Vagina (tissue), 2 donors: ENCODE data around the gene ACE2. TPM values are rescaled to one million over a fixed set of nuclear protein-coding genes. Genes with fewer than 3 reads are reported as not detected.

Source experiments
- DNase-seq, 2 donors: peaks; one replicate each; pipeline ENCODE4 v3.0.0-alpha.2; 2017; ENCODE audit errors: extremely low spot score in 2 of 2
- H3K27ac ChIP-seq: fragments of 200-600 bp; sonication (generic); one replicate; pipeline ENCODE4 v1.5.1; 2019
- H3K27me3 ChIP-seq: fragments of 200-600 bp; sonication (generic); one replicate; pipeline ENCODE4 v1.5.1; 2019
- H3K36me3 ChIP-seq, 2 donors: fragments of 200-600 bp; sonication (generic); one replicate each; pipeline ENCODE4 v1.5.1; 2017 to 2019
- H3K4me1 ChIP-seq: fragments of 200-600 bp; sonication (generic); one replicate; pipeline ENCODE4 v1.5.1; 2019
- H3K4me3 ChIP-seq, 2 donors: fragments of 200-600 bp; sonication (generic); 1 replicate in 1 of 2; 2 replicates in 1 of 2; pipeline ENCODE4 v1.5.1; 2016 to 2019
- H3K9me3 ChIP-seq: fragments of 200-600 bp; sonication (generic); one replicate; pipeline ENCODE4 v1.5.1; 2019
- POLR2A ChIP-seq, 2 donors: fragments of 450-650 bp; IDR thresholded peaks; one replicate each; pipeline ENCODE4 v1.6.1; 2017; ENCODE audit warnings: antibody characterized with exemption in 2 of 2, mild to moderate bottlenecking in 2 of 2, moderate library complexity in 2 of 2
- POLR2AphosphoS5 ChIP-seq, 2 donors: sonication (generic); formaldehyde crosslinking; IDR thresholded peaks; one replicate each; pipeline ENCODE4 v1.9.0; 2017; ENCODE audit warnings: antibody characterized with exemption in 2 of 2, mild to moderate bottlenecking in 2 of 2, low read depth in 1 of 2; ENCODE audit not compliant: insufficient read depth in 1 of 2
- intact Hi-C: fragments of 100-400 bp; cut with DNase I; formaldehyde crosslinking; loops from one replicate; pipeline ENCODE4 v1.15.1; 2023
- total RNA-seq: library from RNA; depleted of rRNA; stranded (reverse); fragments of >200 nt; gene quantifications from one replicate; pipeline ENCODE4 v1.2.3, GENCODE V29; 2016
- TF ChIP-seq, protein P1 (sequence below), 3 experiments: fragments of 450-650 bp in 2 of 3; fragments of 200-600 bp in 1 of 3; sonication (generic) in 1 of 3; IDR thresholded peaks; one replicate each; pipeline ENCODE4 v1.5.1; 2017 to 2019; ENCODE audit warnings: antibody characterized with exemption in 3 of 3, mild to moderate bottlenecking in 2 of 3, moderate library complexity in 2 of 3

ACE2 gene
- total RNA-seq, 1 donor from 2014 or later: 0.49 TPM

DNA sequence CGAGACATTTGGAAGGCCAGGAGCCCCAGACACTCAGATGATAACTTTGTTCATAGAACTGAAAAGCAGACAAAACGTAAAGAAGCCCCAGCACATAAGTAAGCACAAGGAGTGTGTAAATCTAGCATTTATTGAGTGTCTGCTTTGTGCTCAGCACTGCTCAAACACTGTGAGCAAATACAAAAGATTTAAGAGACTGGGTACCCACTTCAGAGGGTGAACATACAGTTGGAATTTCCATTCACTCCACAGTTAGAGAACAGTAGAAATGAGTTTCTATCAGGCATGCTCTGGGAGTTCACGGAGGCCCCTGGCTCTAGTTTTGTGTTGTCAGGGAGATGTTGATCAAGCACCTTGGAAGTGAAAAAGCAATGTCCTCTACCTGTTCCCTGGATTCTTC, 39.8 kb downstream of the ACE2 start:
- no peaks in the 10 kb centered on the region for H3K9me3 ChIP-seq
- no peaks in the 10 kb centered on the region for H3K4me1 ChIP-seq
- no peak overlapping the region for H3K4me3 ChIP-seq
- TF ChIP-seq, protein P1, sequence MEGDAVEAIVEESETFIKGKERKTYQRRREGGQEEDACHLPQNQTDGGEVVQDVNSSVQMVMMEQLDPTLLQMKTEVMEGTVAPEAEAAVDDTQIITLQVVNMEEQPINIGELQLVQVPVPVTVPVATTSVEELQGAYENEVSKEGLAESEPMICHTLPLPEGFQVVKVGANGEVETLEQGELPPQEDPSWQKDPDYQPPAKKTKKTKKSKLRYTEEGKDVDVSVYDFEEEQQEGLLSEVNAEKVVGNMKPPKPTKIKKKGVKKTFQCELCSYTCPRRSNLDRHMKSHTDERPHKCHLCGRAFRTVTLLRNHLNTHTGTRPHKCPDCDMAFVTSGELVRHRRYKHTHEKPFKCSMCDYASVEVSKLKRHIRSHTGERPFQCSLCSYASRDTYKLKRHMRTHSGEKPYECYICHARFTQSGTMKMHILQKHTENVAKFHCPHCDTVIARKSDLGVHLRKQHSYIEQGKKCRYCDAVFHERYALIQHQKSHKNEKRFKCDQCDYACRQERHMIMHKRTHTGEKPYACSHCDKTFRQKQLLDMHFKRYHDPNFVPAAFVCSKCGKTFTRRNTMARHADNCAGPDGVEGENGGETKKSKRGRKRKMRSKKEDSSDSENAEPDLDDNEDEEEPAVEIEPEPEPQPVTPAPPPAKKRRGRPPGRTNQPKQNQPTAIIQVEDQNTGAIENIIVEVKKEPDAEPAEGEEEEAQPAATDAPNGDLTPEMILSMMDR (IDR thresholded peaks at IDR 0.05): no peak
- no peak for TF ChIP-seq POLR2A (IDR thresholded peaks at IDR 0.05)
- TF ChIP-seq POLR2AphosphoS5 (IDR thresholded peaks at IDR 0.05; ENCODE audit: insufficient read depth in 1 of 2, low read depth in 1 of 2): no peak
- intact Hi-C loops: no loop called here
- no peak overlapping the region for H3K27ac ChIP-seq
- no peak for DNase-seq
- no peaks in the 10 kb centered on the region for H3K36me3 ChIP-seq
- H3K27me3 ChIP-seq: no peaks in the 10 kb centered on the region

DNA sequence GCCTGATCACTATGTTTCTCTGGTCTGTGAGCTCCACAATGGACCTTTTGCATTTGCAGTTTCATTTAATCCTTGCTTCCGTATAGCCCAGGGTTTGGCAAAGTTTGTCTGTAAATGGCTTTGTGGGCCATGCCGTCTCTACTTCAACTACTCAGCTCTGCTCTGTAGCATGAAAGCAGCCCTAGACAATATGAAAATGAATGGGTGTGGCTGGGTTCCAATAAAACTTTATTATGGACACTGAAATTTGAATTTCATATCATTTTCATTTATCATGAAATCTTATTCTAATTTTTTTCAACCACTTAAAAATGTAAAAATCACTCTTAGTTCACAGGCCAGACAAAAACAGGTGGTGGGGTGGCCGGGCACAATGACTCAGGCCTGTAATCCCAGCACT, 41.5 kb downstream of the ACE2 start:
- H3K27me3 ChIP-seq: no peaks in the 10 kb centered on the region
- no peak for TF ChIP-seq POLR2A (IDR thresholded peaks at IDR 0.05)
- no peak for TF ChIP-seq POLR2AphosphoS5 (IDR thresholded peaks at IDR 0.05; ENCODE audit: insufficient read depth in 1 of 2, low read depth in 1 of 2)
- TF ChIP-seq, protein P1 (IDR thresholded peaks at IDR 0.05): no peak
- no peaks in the 10 kb centered on the region for H3K36me3 ChIP-seq
- no peak for DNase-seq
- intact Hi-C loops: no loop called here
- no peak overlapping the region for H3K27ac ChIP-seq
- no peaks in the 10 kb centered on the region for H3K4me1 ChIP-seq
- no peak overlapping the region for H3K4me3 ChIP-seq
- no peaks in the 10 kb centered on the region for H3K9me3 ChIP-seq

DNA sequence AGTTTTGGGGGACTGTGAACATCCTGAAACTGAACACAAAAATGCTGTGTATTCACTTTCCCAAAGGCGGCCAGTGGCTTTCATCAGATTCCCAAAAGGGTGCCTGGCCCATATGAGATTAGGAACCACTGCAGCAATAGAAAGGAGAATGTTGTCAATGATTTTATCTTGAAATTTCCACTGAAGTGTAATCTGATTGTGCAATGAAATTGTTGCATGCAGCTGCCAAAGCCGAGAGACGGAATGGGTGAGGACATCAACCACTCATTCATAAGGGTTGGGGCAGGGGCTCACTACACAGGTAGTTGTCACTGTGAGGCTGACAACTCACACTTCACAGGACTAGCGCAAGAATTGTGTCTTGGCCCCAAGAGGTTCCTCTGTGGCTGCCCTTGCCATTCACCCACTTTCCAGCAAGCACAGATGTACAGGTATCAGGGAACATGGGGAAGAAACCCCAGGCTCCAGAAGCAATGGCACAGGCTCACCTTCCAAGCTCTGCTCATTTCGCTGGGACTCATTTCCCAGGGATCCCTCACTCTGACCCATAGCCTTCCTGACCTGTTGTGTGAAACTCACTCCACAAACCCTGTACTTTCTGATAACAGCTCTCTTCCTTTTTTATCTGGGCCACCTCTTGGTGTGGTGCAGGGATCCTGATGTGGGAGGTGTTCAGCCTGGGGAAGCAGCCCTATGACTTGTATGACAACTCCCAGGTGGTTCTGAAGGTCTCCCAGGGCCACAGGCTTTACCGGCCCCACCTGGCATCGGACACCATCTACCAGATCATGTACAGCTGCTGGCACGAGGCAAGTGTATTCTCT, 51.4 kb downstream of the ACE2 start:
- DNase-seq: no peak
- Histone ChIP-seq H3K27me3 (no peaks in the 10 kb centered on the region), H3K27ac (no peak overlapping the region), H3K4me1 (no peaks in the 10 kb centered on the region), H3K36me3 (no peaks in the 10 kb centered on the region), H3K9me3 (no peaks in the 10 kb centered on the region), H3K4me3 (no peak overlapping the region)
- no peak for TF ChIP-seq POLR2A (IDR thresholded peaks at IDR 0.05)
- TF ChIP-seq, protein P1 (IDR thresholded peaks at IDR 0.05): no peak
- TF ChIP-seq POLR2AphosphoS5 (IDR thresholded peaks at IDR 0.05; ENCODE audit: insufficient read depth in 1 of 2, low read depth in 1 of 2): no peak
- intact Hi-C loops: no loop called here

DNA sequence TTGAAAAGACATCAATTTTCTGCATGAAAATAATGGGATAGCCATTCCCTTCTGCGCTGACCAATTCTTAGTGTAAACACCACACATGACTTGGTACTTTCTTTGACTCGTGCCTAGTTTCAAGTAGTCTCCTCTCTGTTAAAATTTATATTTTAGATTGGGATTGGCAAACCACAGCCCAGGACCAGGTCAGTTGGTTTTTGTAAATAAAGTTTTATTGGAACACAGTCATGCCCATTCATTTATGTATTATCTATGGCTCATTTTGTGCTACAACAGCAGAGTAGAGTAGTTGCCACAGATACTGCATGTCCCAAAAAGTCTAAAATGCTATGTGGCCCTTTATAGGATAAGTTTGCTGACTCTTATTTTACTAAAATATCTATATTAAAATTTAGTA, 53.4 kb downstream of the ACE2 start:
- H3K27me3 ChIP-seq: no peaks in the 10 kb centered on the region
- no peak overlapping the region for H3K27ac ChIP-seq
- no peaks in the 10 kb centered on the region for H3K36me3 ChIP-seq
- TF ChIP-seq POLR2AphosphoS5 (IDR thresholded peaks at IDR 0.05; ENCODE audit: insufficient read depth in 1 of 2, low read depth in 1 of 2) (no peak), POLR2A (IDR thresholded peaks at IDR 0.05) (no peak)
- TF ChIP-seq, protein P1 (IDR thresholded peaks at IDR 0.05): no peak
- no peaks in the 10 kb centered on the region for H3K9me3 ChIP-seq
- intact Hi-C loops: no loop called here
- no peak for DNase-seq
- H3K4me1 ChIP-seq: no peaks in the 10 kb centered on the region
- H3K4me3 ChIP-seq: no peak overlapping the region

DNA sequence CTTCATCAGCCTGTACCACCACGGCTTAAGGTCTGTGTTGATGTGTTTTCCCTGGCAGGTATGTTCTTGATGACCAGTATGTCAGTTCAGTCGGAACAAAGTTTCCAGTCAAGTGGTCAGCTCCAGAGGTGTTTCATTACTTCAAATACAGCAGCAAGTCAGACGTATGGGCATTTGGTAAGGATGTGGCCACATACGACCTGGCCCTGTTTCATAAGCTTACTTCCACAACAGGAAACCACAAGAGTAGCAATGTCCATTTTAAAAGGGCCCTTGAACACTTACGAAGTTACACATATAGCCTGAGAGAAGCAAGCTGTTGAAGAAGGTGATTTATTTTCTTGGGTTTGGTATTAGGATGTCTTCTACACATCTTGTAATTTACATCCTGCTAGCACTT, 54.0 kb downstream of the ACE2 start:
- H3K27ac ChIP-seq: no peak overlapping the region
- H3K27me3 ChIP-seq: no peaks in the 10 kb centered on the region
- no peaks in the 10 kb centered on the region for H3K9me3 ChIP-seq
- H3K4me1 ChIP-seq: no peaks in the 10 kb centered on the region
- intact Hi-C loops: no loop called here
- no peak for DNase-seq
- TF ChIP-seq, protein P1 (IDR thresholded peaks at IDR 0.05): no peak
- no peak for TF ChIP-seq POLR2A (IDR thresholded peaks at IDR 0.05)
- no peak for TF ChIP-seq POLR2AphosphoS5 (IDR thresholded peaks at IDR 0.05; ENCODE audit: insufficient read depth in 1 of 2, low read depth in 1 of 2)
- H3K4me3 ChIP-seq: no peak overlapping the region
- no peaks in the 10 kb centered on the region for H3K36me3 ChIP-seq
